VCaP (cell line): Measurements from ENCODE around the gene MAP3K5.
A peak's percentile ranks its signal among the peaks of the same experiment; 100 is the strongest.

Experiments
- H3K27ac ChIP-seq: fragments of 450-650 bp; 2 replicates; pipeline ENCODE4 v1.5.1; 2017
- CTCF ChIP-seq: fragments of 450-650 bp; conservative IDR thresholded peaks from 2 replicates; pipeline ENCODE4 v1.5.1; 2017; ENCODE audit warnings: mild to moderate bottlenecking, moderate library complexity

MAP3K5 gene

GRCh38 chr6:136571065-136571464 lies 221.2 kb downstream of the MAP3K5 start:
- no peak for TF ChIP-seq CTCF
- H3K27ac ChIP-seq = no peak overlapping the region

- H3K27ac ChIP-seq = peak overlapping the region; percentile 100
- no peak for TF ChIP-seq CTCF
Measured at GRCh38 chr6:136568129-136568528, 224.1 kb downstream of the MAP3K5 start.

DNA sequence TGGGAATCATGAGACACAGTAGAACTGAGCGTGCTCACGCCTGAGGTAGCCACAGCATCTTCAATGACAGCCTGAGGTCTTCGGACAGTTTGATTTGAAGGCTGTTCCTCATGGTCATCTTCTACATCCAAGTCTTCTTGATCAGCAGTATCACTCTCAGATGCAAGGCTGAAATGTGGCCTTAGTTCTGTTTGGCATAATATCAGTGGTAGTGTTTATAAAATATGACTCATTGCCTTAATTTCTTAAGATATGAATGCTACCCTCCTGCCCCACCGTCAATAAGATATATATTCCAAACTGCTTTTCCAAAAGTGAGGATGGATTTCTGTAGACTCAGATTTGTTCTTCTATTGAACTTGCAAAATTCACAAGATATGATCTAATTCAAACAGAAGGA lies 224.6 kb downstream of the MAP3K5 start:
- TF ChIP-seq CTCF = no peak
- H3K27ac ChIP-seq = peak overlapping the region; percentile 100

- no peak for TF ChIP-seq CTCF
- H3K27ac ChIP-seq = peak overlapping the region; percentile 100
Measured at GRCh38 chr6:136566851-136567250, 225.4 kb downstream of the MAP3K5 start.

DNA sequence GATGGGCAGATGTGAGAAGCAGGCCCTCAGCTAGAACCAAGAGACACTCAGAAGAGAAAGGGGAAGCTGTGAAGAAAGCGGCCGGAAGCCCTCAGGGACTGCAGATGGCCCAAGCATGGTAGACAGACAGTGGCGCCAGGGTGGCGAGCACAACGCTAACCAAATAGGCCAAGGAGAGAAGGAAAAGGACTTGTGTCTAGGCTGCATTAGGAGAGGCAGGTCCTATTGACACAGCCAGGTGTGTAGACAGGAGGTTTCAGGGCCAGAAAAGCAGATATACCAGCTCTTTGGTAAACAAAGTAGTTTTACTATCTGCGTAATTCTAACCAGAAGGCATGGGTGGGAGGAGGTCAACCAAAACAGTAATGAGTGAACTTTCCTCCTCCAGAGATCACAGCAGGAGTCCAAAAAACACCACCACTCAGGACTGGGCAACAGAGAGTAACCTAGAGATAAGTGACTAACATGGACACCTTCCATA lies 226.2 kb downstream of the MAP3K5 start:
- no peak for TF ChIP-seq CTCF
- H3K27ac ChIP-seq = peak overlapping the region; percentile 100

GRCh38 chr6:136564180-136564579 lies 228.1 kb downstream of the MAP3K5 start:
- no peak for TF ChIP-seq CTCF
- peak overlapping the region; percentile 100 for H3K27ac ChIP-seq

DNA sequence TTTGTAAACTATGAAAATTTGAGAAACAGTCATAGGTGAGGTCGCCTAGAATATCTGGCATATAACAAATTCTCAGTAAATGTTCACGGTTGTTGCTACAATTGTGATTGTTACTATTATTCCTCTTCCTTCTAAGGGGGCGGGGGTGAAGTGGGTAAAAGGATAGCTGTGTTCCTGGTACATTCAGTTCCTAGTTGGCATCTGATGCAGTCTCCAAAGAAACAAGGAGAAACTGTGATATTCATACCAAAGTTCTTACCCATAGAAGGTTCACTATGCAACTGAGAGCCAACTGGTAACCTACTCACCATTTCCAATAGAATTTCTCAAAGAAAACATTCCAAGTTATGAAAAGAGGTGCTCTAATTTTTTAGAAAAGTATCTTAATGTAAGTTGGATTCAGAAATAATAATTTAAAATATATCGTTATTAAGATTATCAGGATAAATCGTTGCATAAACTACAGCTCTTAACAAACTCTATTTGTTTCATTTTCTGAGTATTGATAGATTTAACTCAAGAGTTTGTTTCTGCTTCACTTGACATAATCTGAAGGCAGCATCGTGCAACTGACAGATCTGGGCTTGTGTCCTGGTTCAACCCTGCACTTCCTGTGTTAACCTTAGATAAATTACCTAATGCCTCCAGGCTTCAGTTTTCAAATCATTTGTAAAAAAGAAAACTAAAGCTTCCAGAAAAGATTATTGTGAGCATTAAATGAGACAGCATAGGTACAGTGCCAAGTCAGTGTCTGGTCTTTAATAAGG lies 228.7 kb downstream of the MAP3K5 start:
- peak overlapping the region; percentile 100 for H3K27ac ChIP-seq
- no peak for TF ChIP-seq CTCF
